B cell (primary cell): ENCODE results near the gene AMFR. TPM values are rescaled to one million over a fixed set of nuclear protein-coding genes. Genes with fewer than 3 reads are reported as not detected.

Source experiments
- ATAC-seq: fragments of 200-7000 bp; cut with Tn5 transposase; one replicate; pipeline ENCODE4 v1.10.0; 2021; ENCODE audit warnings: low read depth, mild to moderate bottlenecking, moderate number of reproducible peaks, moderate library complexity
- CTCF ChIA-PET: fragments of 350-600 bp; sonication (Branson Sonifier 250); formaldehyde crosslinking; loops from one replicate; lab custom pipeline; 2021; ENCODE audit warnings: antibody characterized with exemption, inconsistent platforms; lab: Charles Lee
- POLR2A ChIA-PET: fragments of 350-600 bp; sonication (Branson Sonifier 250); formaldehyde crosslinking; loops from one replicate; lab custom pipeline; 2021; ENCODE audit warnings: antibody characterized with exemption; lab: Charles Lee
- DNase-seq: peaks from one replicate; pipeline ENCODE4 v3.0.0; 2013
- H2AFZ ChIP-seq: 2 replicates; pipeline ENCODE4 v1.6.1; 2012; ENCODE audit warnings: mild to moderate bottlenecking, low read depth, low read length; ENCODE audit not compliant: insufficient read depth, poor library complexity, severe bottlenecking
- H3K27ac ChIP-seq, 2 donors: 1 replicate in 1 of 2; 2 replicates in 1 of 2; pipeline ENCODE4 v1.5.1; 2012 to 2013; ENCODE audit warnings: low read length in 2 of 2, mild to moderate bottlenecking in 2 of 2, moderate library complexity in 1 of 2
- H3K27me3 ChIP-seq, 4 experiments: fragments of 200-600 bp in 1 of 4; sonication (generic) in 1 of 4; replicated peaks in 1 of 4; 1 replicate in 2 of 4; 2 replicates in 2 of 4; pipeline versions ENCODE4 v1.6.1 to v1.7.0; 2013 to 2016; ENCODE audit warnings: low read length in 3 of 4, mild to moderate bottlenecking in 2 of 4, mixed read lengths in 1 of 4, moderate library complexity in 1 of 4; ENCODE audit not compliant: insufficient read depth in 4 of 4, control insufficient read depth in 3 of 4; ENCODE audit errors: control extremely low read depth in 1 of 4
- H3K36me3 ChIP-seq, 2 experiments: replicated peaks in 1 of 2; 1 replicate in 1 of 2; 2 replicates in 1 of 2; pipeline versions ENCODE4 v1.6.1 to v1.7.1; 2013; ENCODE audit warnings: low read length in 1 of 2; ENCODE audit not compliant: insufficient read depth in 2 of 2, control insufficient read depth in 1 of 2; ENCODE audit errors: control extremely low read depth in 1 of 2, extremely low read depth in 1 of 2
- H3K4me1 ChIP-seq, 2 donors: fragments of 200-600 bp in 1 of 2; sonication (generic) in 1 of 2; 1 replicate in 1 of 2; 2 replicates in 1 of 2; pipeline versions ENCODE4 v1.5.1 to v1.6.1; 2013 to 2017; ENCODE audit warnings: low read length in 2 of 2; ENCODE audit not compliant: control insufficient read depth in 2 of 2, insufficient read depth in 2 of 2
- H3K4me2 ChIP-seq: replicated peaks from 2 replicates; pipeline ENCODE3; 2012; ENCODE audit warnings: mild to moderate bottlenecking, low read depth, low read length; ENCODE audit not compliant: poor library complexity, severe bottlenecking
- H3K4me3 ChIP-seq, 5 experiments: fragments of 200-600 bp in 1 of 5; sonication (generic) in 1 of 5; 1 replicate in 3 of 5; 2 replicates in 2 of 5; pipeline versions ENCODE4 v1.5.1 to v1.7.0; 2011 to 2016; ENCODE audit warnings: low read length in 4 of 5, mild to moderate bottlenecking in 4 of 5, low read depth in 2 of 5, control low read depth in 1 of 5, moderate library complexity in 1 of 5; ENCODE audit not compliant: insufficient read depth in 1 of 5; ENCODE audit errors: control extremely low read depth in 1 of 5, extremely low read depth in 1 of 5
- H3K79me2 ChIP-seq: fragments of 200-600 bp; sonication (generic); one replicate; pipeline ENCODE4 v1.6.0; 2016; ENCODE audit warnings: low read length; ENCODE audit not compliant: control insufficient read depth, insufficient read depth
- H3K9ac ChIP-seq: fragments of 200-600 bp; sonication (generic); 2 replicates; pipeline ENCODE4 v1.6.1; 2017; ENCODE audit warnings: mild to moderate bottlenecking, low read length, moderate library complexity
- H3K9me3 ChIP-seq, 3 donors: one replicate each; pipeline versions ENCODE4 v1.6.1 to v1.7.1; 2013; ENCODE audit warnings: low read length in 2 of 3; ENCODE audit not compliant: control insufficient read depth in 2 of 3, insufficient read depth in 1 of 3; ENCODE audit errors: control extremely low read depth in 1 of 3
- H4K20me1 ChIP-seq: 2 replicates; pipeline ENCODE4 v1.6.0; 2012; ENCODE audit warnings: mild to moderate bottlenecking, low read length; ENCODE audit not compliant: insufficient read depth, control insufficient read depth, poor library complexity, severe bottlenecking
- H3K27ac Mint-ChIP-seq: one replicate; pipeline ENCODE4 v1.8.0; 2021; ENCODE audit warnings: mixed read lengths
- H3K27me3 Mint-ChIP-seq: one replicate; pipeline ENCODE4 v1.8.0; 2021; ENCODE audit warnings: mixed read lengths
- H3K4me1 Mint-ChIP-seq: one replicate; pipeline ENCODE4 v1.8.0; 2021; ENCODE audit warnings: mixed read lengths
- H3K4me3 Mint-ChIP-seq: one replicate; pipeline ENCODE4 v1.8.0; 2021; ENCODE audit warnings: mixed read lengths
- H3K9me3 Mint-ChIP-seq: one replicate; pipeline ENCODE4 v1.8.0; 2022; ENCODE audit warnings: mixed read lengths; ENCODE audit not compliant: insufficient read depth
- EZH2 ChIP-seq: IDR thresholded peaks from 2 replicates; pipeline ENCODE4 v1.6.1; 2012; ENCODE audit warnings: borderline replicate concordance, low read depth, mild to moderate bottlenecking, moderate library complexity, low read length; ENCODE audit not compliant: insufficient read depth, poor library complexity, severe bottlenecking
- WGBS: methylation state at CpG from one replicate; pipeline ENCODE4 v1.1.5; 2013; ENCODE audit warnings: missing lambda C conversion rate; ENCODE audit not compliant: insufficient coverage; 5-methylcytosine and 5-hydroxymethylcytosine counted together
- intact Hi-C: fragments of 100-400 bp; cut with micrococcal nuclease; formaldehyde crosslinking; loops from one replicate; pipeline ENCODE4 v1.10.0; 2022
- polyA plus RNA-seq: library from polyadenylated mRNA; depleted of rRNA; stranded (reverse); fragments of >200 nt; gene quantifications from 2 replicates; pipeline ENCODE4 v1.2.3, GENCODE V29; 2012
- total RNA-seq, 2 donors: library from RNA; stranded (reverse); fragments of 120-200 nt in 1 of 2; gene quantifications; 1 replicate in 1 of 2; 2 replicates in 1 of 2; pipeline versions ENCODE4 v1.2.3 to v1.2.4, GENCODE V29; 2013 to 2022
- TF ChIP-seq, protein P1 (sequence below): fragments of 200-600 bp; IDR thresholded peaks from one replicate; pipeline ENCODE4 v1.8.0; 2022; ENCODE audit warnings: antibody characterized with exemption, mild to moderate bottlenecking

Gene AMFR
- total and polyA plus RNA-seq, 2 donors (not counting 1 experiment from before 2014, with no cell fraction given) = 118 to 225 TPM

DNA sequence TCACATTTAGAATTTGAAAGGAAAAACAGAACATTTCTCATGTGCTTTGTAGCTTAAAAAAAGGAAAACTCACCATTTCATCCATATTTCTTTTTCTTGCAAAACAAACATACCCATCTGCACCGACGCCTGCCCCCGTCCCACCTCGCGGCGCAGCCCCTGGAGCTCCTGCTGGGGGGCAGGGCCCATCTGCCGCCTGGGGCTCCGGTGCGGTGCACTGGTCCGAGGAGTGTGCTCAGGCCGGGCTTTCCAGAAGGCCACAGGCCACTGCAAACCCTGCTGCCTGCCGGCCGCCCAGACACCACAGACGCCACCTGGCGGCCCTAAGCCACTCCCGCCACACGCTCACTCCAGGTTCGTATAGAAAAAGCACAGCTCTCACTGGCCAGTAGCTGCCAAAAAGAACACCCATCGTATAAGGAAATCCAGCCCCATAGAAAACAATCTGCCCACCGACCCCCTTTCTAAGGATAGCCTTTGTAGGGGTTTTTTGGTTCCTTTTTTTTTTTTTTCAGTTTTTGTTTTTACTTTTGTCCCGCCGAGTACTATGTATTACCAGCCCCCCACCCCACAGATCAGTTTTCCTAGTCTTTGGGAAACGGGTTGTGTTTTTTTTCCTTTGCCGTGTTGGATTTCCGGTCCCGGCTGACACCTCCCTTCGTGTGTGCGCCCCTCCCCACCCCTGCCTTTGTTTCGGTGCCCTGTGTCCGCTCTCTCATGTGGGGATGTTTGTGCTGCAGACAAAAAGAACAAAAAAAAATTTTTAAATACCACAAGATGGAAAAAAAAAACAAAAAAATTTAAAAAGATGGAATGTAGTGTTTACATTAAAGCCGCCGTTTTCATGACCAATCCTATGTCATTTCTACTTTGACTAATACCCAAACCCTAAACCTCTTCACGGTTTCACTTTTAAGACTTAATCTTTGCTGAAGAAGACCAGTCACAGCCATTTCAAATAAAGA, 68.8 kb downstream of the AMFR start:
- Histone ChIP-seq H3K4me3 (peak overlapping the region; percentile 32 to 75 (median 50)), H3K4me2 (peak overlapping the region; percentile 86), H3K36me3 (peaks cover 0 to 13% of the 10 kb centered on the region in 2 experiments), H3K9ac (peak overlapping the region; percentile 83), H4K20me1 (no peaks in the 10 kb centered on the region), H2AFZ (peak overlapping the region; percentile 61), H3K27ac (peak overlapping the region in 1 of 2 donors; percentile 69), H3K79me2 (no peaks in the 10 kb centered on the region), H3K4me1 (peaks cover 4 to 14% of the 10 kb centered on the region in 2 donors), H3K27me3 (no peaks in the 10 kb centered on the region), H3K9me3 (no peaks in the 10 kb centered on the region)
- TF ChIP-seq, protein P1, sequence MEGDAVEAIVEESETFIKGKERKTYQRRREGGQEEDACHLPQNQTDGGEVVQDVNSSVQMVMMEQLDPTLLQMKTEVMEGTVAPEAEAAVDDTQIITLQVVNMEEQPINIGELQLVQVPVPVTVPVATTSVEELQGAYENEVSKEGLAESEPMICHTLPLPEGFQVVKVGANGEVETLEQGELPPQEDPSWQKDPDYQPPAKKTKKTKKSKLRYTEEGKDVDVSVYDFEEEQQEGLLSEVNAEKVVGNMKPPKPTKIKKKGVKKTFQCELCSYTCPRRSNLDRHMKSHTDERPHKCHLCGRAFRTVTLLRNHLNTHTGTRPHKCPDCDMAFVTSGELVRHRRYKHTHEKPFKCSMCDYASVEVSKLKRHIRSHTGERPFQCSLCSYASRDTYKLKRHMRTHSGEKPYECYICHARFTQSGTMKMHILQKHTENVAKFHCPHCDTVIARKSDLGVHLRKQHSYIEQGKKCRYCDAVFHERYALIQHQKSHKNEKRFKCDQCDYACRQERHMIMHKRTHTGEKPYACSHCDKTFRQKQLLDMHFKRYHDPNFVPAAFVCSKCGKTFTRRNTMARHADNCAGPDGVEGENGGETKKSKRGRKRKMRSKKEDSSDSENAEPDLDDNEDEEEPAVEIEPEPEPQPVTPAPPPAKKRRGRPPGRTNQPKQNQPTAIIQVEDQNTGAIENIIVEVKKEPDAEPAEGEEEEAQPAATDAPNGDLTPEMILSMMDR = peak; percentile 86
- TF ChIP-seq EZH2 = no peak
- WGBS = 1% methylated on average over 16 of the region's 33 CpGs
- H3K27ac Mint-ChIP-seq = peak overlapping the region; percentile 46
- ChIA-PET POLR2A (no interaction called here), CTCF (interaction anchor here (0.6 to 1.8 kb wide), 14 partner anchors 9 to 892 kb away, joined by 3 to 11 read pairs (median 4); no protein-coding TSS in a partner anchor)
- DNase-seq (peak; percentile 67), ATAC-seq (peak; percentile 81)
- intact Hi-C loops = loop anchor here (1.0 kb wide), 1 partner anchor 346 kb away; no protein-coding TSS in a partner anchor
- peak overlapping the region; percentile 93 for H3K4me3 Mint-ChIP-seq
- peaks cover 3% of the 10 kb centered on the region for H3K27me3 Mint-ChIP-seq
- H3K9me3 Mint-ChIP-seq = no peaks in the 10 kb centered on the region
- peaks cover 21% of the 10 kb centered on the region for H3K4me1 Mint-ChIP-seq
